ENCODE results near the gene HMGCS2. TPM values are rescaled to one million over a fixed set of nuclear protein-coding genes. Genes with fewer than 3 reads are reported as not detected.

HMGCS2 gene
- not detected in 2 replicates for total RNA-seq

GRCh38 chr1:119768778-119769177 is at the start of gene HMGCS2:
Gene HMGCS2, minus strand, starts transcription at chr1:119768905. Its CDS starts 61 bp downstream, at chr1:119768844.

GRCh38 chr1:119811387-119811786 is 42.7 kb upstream of the HMGCS2 start, which contains the start of gene REG4:
Gene REG4, minus strand, starts transcription at chr1:119811460. Its CDS starts 2,691 bp downstream, at chr1:119808769.

GRCh38 chr1:119711804-119712341 is 56.8 kb downstream of the HMGCS2 start, which contains the start of gene PHGDH:
Gene PHGDH, plus strand, starts transcription at chr1:119711934. Its CDS starts 89 bp downstream, at chr1:119712023.

Other genes starting within 250 kb of the HMGCS2 start
- gene ZNF697, start 120.6 kb downstream of the HMGCS2 start, total RNA-seq: 8.2 and 9.6 TPM in 2 replicates
- 310 and 402 TPM in 2 replicates for gene PHGDH, start 57.0 kb downstream of the HMGCS2 start, total RNA-seq
- not detected in 2 replicates for gene REG4, start 42.6 kb upstream of the HMGCS2 start, total RNA-seq
- not detected in 2 replicates for gene ADAM30, start 127.6 kb upstream of the HMGCS2 start, total RNA-seq